Ovary (tissue), 3 donors: Measurements from ENCODE around the gene WASHC4.

ENCODE experiments used
- EP300 ChIP-seq: sonication (generic); formaldehyde crosslinking; IDR thresholded peaks from one replicate; pipeline ENCODE4 v1.6.1; 2017; ENCODE audit warnings: antibody characterized with exemption
- POLR2A ChIP-seq: fragments of 450-650 bp; IDR thresholded peaks from one replicate; pipeline ENCODE4 v1.6.1; 2017; ENCODE audit warnings: antibody characterized with exemption, mild to moderate bottlenecking, moderate library complexity
- TF ChIP-seq, protein P1 (sequence below), 3 donors: fragments of 450-650 bp in 2 of 3; fragments of 200-600 bp in 1 of 3; IDR thresholded peaks; one replicate each; pipeline versions ENCODE4 v1.5.1 to v1.8.0; 2016 to 2022; ENCODE audit warnings: antibody characterized with exemption in 3 of 3, mild to moderate bottlenecking in 1 of 3
- donor health status: DM: no; HTN: no; CAD: no.

DNA sequence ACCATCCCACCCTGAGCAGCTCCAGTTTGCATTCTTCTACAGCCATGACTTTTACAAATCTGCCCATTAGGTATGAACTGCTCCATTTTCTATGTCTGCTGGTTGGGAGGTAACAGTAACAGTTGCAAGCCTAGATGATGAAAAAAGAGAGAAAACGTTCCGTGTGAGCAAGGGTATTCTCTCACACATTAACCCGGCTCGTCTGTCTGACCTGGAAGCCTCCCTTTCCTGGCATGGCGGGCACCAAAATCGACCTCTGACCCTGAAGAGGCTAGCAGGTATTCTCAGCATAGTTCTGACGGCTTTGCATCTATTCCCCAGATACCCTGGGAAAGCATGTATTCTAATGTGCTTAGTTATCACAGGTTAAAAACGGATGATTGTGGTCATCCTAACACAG, 96.6 kb downstream of the WASHC4 start:
- TF ChIP-seq POLR2A = no peak
- TF ChIP-seq, protein P1, sequence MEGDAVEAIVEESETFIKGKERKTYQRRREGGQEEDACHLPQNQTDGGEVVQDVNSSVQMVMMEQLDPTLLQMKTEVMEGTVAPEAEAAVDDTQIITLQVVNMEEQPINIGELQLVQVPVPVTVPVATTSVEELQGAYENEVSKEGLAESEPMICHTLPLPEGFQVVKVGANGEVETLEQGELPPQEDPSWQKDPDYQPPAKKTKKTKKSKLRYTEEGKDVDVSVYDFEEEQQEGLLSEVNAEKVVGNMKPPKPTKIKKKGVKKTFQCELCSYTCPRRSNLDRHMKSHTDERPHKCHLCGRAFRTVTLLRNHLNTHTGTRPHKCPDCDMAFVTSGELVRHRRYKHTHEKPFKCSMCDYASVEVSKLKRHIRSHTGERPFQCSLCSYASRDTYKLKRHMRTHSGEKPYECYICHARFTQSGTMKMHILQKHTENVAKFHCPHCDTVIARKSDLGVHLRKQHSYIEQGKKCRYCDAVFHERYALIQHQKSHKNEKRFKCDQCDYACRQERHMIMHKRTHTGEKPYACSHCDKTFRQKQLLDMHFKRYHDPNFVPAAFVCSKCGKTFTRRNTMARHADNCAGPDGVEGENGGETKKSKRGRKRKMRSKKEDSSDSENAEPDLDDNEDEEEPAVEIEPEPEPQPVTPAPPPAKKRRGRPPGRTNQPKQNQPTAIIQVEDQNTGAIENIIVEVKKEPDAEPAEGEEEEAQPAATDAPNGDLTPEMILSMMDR (IDR thresholded peaks at IDR 0.05) = no peak
- TF ChIP-seq EP300 = no peak
